ENCODE data around the gene JPT2. TPM values are rescaled to one million over a fixed set of nuclear protein-coding genes. Genes with fewer than 3 reads are reported as not detected.

JPT2 gene
- total and polyA plus RNA-seq, 2 donors (not counting 1 experiment from before 2014, with no cell fraction given): 15.5 to 41.2 TPM

DNA sequence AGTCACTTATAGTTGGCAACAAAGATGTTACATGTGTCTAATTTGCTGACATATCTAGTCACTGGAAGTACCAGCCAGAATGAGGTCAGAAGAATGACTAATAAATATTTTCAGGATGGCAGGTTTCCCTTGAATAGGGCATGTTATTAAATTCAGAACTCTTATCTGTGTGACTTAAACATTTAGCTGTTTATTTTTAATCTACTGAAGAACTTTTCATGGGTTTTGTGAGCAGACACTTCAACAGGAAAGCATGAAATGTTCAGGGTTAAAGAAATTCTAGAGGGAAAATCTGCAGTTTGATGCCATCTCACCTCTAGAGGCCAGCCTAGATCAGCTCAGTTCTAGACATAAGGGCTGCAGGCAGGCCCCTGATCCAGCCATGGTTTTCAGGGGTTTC lies 13.2 kb downstream of the JPT2 start:
- Histone ChIP-seq H3K9me3 (ENCODE audit: control insufficient read depth, insufficient read depth, low read depth, low read length) (no peaks in the 10 kb centered on the region), H3K27me3 (ENCODE audit: control insufficient read depth, insufficient read depth, low read length) (no peaks in the 10 kb centered on the region), H3K4me2 (ENCODE audit: extremely low read depth, insufficient read depth, low read length) (peak overlapping the region; percentile 37), H3K27ac (ENCODE audit: insufficient read depth, low read length) (no peak overlapping the region), H3K4me3 (replicated peaks in 1 of 4; ENCODE audit: control extremely low read depth in 1 of 4, insufficient read depth in 1 of 4, low read depth in 3 of 4, low read length in 4 of 4) (no peak overlapping the region), H2AFZ (ENCODE audit: low read length) (no peak overlapping the region), H3K79me2 (ENCODE audit: control insufficient read depth, insufficient read depth, low read length) (peaks cover 27% of the 10 kb centered on the region), H3K9ac (ENCODE audit: insufficient read depth, low read length) (no peak overlapping the region), H3K4me1 (ENCODE audit: control insufficient read depth, extremely low read depth, insufficient read depth, low read length) (peaks cover 5% of the 10 kb centered on the region), H3K36me3 (ENCODE audit: control insufficient read depth, insufficient read depth, low read length) (peaks cover 9% of the 10 kb centered on the region), H4K20me1 (ENCODE audit: control insufficient read depth, extremely low read depth, insufficient read depth, low read length) (no peaks in the 10 kb centered on the region)
- DNase-seq (ENCODE audit: low read depth in 2 of 2): peak; percentile 32 to 72
- no peak for TF ChIP-seq EZH2 (IDR thresholded peaks at IDR 0.05; ENCODE audit: low read length, missing control alignments)
- peak; percentile 28 to 45 for TF ChIP-seq CTCF (conservative IDR thresholded peaks at IDR 0.05 in 1 of 2, IDR thresholded peaks at IDR 0.05 in 1 of 2; ENCODE audit: low read depth in 1 of 2, low read length in 2 of 2)

DNA sequence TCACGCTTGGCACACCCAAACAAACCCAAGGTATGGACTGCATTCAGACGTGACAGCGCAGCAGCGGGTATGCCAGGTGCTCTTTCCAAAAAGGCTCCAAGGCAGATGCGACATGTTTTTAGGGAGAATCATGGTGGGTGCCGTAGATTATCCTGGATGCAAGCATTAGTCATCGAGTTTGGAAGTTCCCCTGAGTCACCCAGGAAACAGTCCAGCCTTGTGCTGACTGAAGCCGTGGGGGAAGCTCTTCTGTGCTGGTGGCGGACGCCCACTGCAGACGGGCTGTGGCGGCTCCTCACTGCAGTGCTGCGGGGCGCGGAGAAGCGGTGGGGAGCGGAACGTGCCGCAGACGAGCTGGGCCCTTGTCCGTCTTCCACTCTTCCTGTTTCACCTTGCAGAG lies 13.9 kb downstream of the JPT2 start:
- TF ChIP-seq CTCF (conservative IDR thresholded peaks at IDR 0.05 in 1 of 2, IDR thresholded peaks at IDR 0.05 in 1 of 2; ENCODE audit: low read depth in 1 of 2, low read length in 2 of 2) (no peak), EZH2 (IDR thresholded peaks at IDR 0.05; ENCODE audit: low read length, missing control alignments) (no peak)
- Histone ChIP-seq H3K4me2 (ENCODE audit: extremely low read depth, insufficient read depth, low read length) (no peak overlapping the region), H3K9me3 (ENCODE audit: control insufficient read depth, insufficient read depth, low read depth, low read length) (no peaks in the 10 kb centered on the region), H3K79me2 (ENCODE audit: control insufficient read depth, insufficient read depth, low read length) (peaks cover 27% of the 10 kb centered on the region), H3K27ac (ENCODE audit: insufficient read depth, low read length) (no peak overlapping the region), H3K27me3 (ENCODE audit: control insufficient read depth, insufficient read depth, low read length) (no peaks in the 10 kb centered on the region), H2AFZ (ENCODE audit: low read length) (no peak overlapping the region), H3K9ac (ENCODE audit: insufficient read depth, low read length) (no peak overlapping the region), H3K4me3 (replicated peaks in 1 of 4; ENCODE audit: control extremely low read depth in 1 of 4, insufficient read depth in 1 of 4, low read depth in 3 of 4, low read length in 4 of 4) (no peak overlapping the region), H3K4me1 (ENCODE audit: control insufficient read depth, extremely low read depth, insufficient read depth, low read length) (peaks cover 5% of the 10 kb centered on the region), H3K36me3 (ENCODE audit: control insufficient read depth, insufficient read depth, low read length) (peaks cover 9% of the 10 kb centered on the region), H4K20me1 (ENCODE audit: control insufficient read depth, extremely low read depth, insufficient read depth, low read length) (no peaks in the 10 kb centered on the region)
- peak; percentile 45 to 95 for DNase-seq (ENCODE audit: low read depth in 2 of 2)

GRCh38 chr16:1696863-1697262 lies 18.8 kb downstream of the JPT2 start:
- H3K27me3 ChIP-seq (ENCODE audit: control insufficient read depth, insufficient read depth, low read length): no peaks in the 10 kb centered on the region
- no peak for DNase-seq (ENCODE audit: low read depth in 2 of 2)
- peaks cover 9% of the 10 kb centered on the region for H3K79me2 ChIP-seq (ENCODE audit: control insufficient read depth, insufficient read depth, low read length)
- TF ChIP-seq CTCF (conservative IDR thresholded peaks at IDR 0.05 in 1 of 2, IDR thresholded peaks at IDR 0.05 in 1 of 2; ENCODE audit: low read depth in 1 of 2, low read length in 2 of 2) (no peak), EZH2 (IDR thresholded peaks at IDR 0.05; ENCODE audit: low read length, missing control alignments) (no peak)
- H3K4me1 ChIP-seq (ENCODE audit: control insufficient read depth, extremely low read depth, insufficient read depth, low read length): peaks cover under 1% of the 10 kb centered on the region
- H3K4me2 ChIP-seq (ENCODE audit: extremely low read depth, insufficient read depth, low read length): no peak overlapping the region
- no peaks in the 10 kb centered on the region for H4K20me1 ChIP-seq (ENCODE audit: control insufficient read depth, extremely low read depth, insufficient read depth, low read length)
- peaks cover 15% of the 10 kb centered on the region for H3K36me3 ChIP-seq (ENCODE audit: control insufficient read depth, insufficient read depth, low read length)
- H2AFZ ChIP-seq (ENCODE audit: low read length): no peak overlapping the region
- no peak overlapping the region for H3K4me3 ChIP-seq (replicated peaks in 1 of 4; ENCODE audit: control extremely low read depth in 1 of 4, insufficient read depth in 1 of 4, low read depth in 3 of 4, low read length in 4 of 4)
- H3K9me3 ChIP-seq (ENCODE audit: control insufficient read depth, insufficient read depth, low read depth, low read length): no peaks in the 10 kb centered on the region
- H3K27ac ChIP-seq (ENCODE audit: insufficient read depth, low read length): no peak overlapping the region
- H3K9ac ChIP-seq (ENCODE audit: insufficient read depth, low read length): no peak overlapping the region
